Lung (tissue), 12 donors: ENCODE results near the gene PYGO2. TPM values are rescaled to one million over a fixed set of nuclear protein-coding genes. Genes with fewer than 3 reads are reported as not detected.

Experiments
- ATAC-seq: fragments of 200-7000 bp; cut with Tn5 transposase; one replicate; pipeline ENCODE4 v1.9.1; 2020; ENCODE audit warnings: moderate number of reproducible peaks; ENCODE audit not compliant: insufficient read depth, low FRiP score
- DNase-seq, 3 donors: peaks; one replicate each; pipeline ENCODE4 v3.0.0-alpha.2; 2013 to 2017
- H3K27ac ChIP-seq, 2 donors: one replicate each; pipeline ENCODE4 v1.5.1; 2013; ENCODE audit warnings: mild to moderate bottlenecking in 2 of 2, moderate library complexity in 2 of 2, control low read depth in 1 of 2, inconsistent platforms in 1 of 2, low read depth in 1 of 2, low read length in 1 of 2
- H3K27me3 ChIP-seq, 3 donors: one replicate each; pipeline ENCODE4 v1.5.1; 2013; ENCODE audit warnings: low read length in 2 of 3; ENCODE audit not compliant: control insufficient read depth in 3 of 3, insufficient read depth in 3 of 3
- H3K36me3 ChIP-seq, 4 donors: one replicate each; pipeline ENCODE4 v1.5.1; 2013; ENCODE audit warnings: low read length in 4 of 4, mild to moderate bottlenecking in 1 of 4, moderate library complexity in 1 of 4; ENCODE audit not compliant: control insufficient read depth in 4 of 4, insufficient read depth in 4 of 4
- H3K4me1 ChIP-seq, 5 donors: one replicate each; pipeline ENCODE4 v1.5.1; 2013; ENCODE audit warnings: low read length in 5 of 5, mild to moderate bottlenecking in 2 of 5, moderate library complexity in 1 of 5; ENCODE audit not compliant: control insufficient read depth in 5 of 5, insufficient read depth in 5 of 5
- H3K4me3 ChIP-seq: one replicate; pipeline ENCODE4 v1.5.1; 2013; ENCODE audit warnings: mild to moderate bottlenecking, control low read depth, moderate library complexity
- H3K9ac ChIP-seq, 2 donors: one replicate each; pipeline ENCODE4 v1.5.1; 2013; ENCODE audit warnings: low read length in 2 of 2, control low read depth in 1 of 2; ENCODE audit not compliant: insufficient read depth in 1 of 2
- H3K9me3 ChIP-seq, 4 donors: one replicate each; pipeline ENCODE4 v1.5.1; 2013; ENCODE audit warnings: low read length in 3 of 4, mild to moderate bottlenecking in 1 of 4, moderate library complexity in 1 of 4; ENCODE audit not compliant: control insufficient read depth in 4 of 4, insufficient read depth in 3 of 4
- CTCF ChIP-seq: IDR thresholded peaks from 2 replicates; pipeline ENCODE4 v1.5.1; 2012; ENCODE audit warnings: mild to moderate bottlenecking; ENCODE audit errors: control extremely low read depth, extremely low read depth
- WGBS, 2 donors: extraction: QIAGEN DNeasy Blood & Tissue Kit; methylation state at CpG; one replicate each; pipeline ENCODE4 v1.1.7; 2013; 5-methylcytosine and 5-hydroxymethylcytosine counted together
- polyA plus RNA-seq, 2 donors: library from polyadenylated mRNA; stranded (reverse); fragments of 200-250 nt; gene quantifications; one replicate each; pipeline ENCODE4 v1.2.1, GENCODE V29; 2013
- total RNA-seq, 2 donors: library from RNA; depleted of rRNA in 1 of 2; stranded (reverse); fragments of >200 nt in 1 of 2; gene quantifications; one replicate each; pipeline ENCODE4 v1.2.1, GENCODE V29; 2014 to 2021
- donor health status: control.
- donor health status: control.
- donor health status: Bipolar disorder and iron deficiency.
- donor health status: healthy.
- donor health status: DM: yes; HTN: yes; CAD: no.

Gene PYGO2
- total and polyA plus RNA-seq, 4 donors: 14.6 to 25.2 (median 20.0) TPM

- Histone ChIP-seq H3K4me3 (no peak overlapping the region), H3K27me3 (no peaks in the 10 kb centered on the region), H3K27ac (peak overlapping the region; percentile 52 to 63), H3K9me3 (no peaks in the 10 kb centered on the region), H3K36me3 (no peaks in the 10 kb centered on the region), H3K4me1 (peaks cover 6 to 56% (median 27%) of the 10 kb centered on the region in 5 donors), H3K9ac (no peak overlapping the region)
- no peak for TF ChIP-seq CTCF
- WGBS, 2 donors: 44 to 57% methylated on average over 4 to 6 of the region's 6 CpGs
- ATAC-seq: no peak
- DNase-seq: no peak
Observed at GRCh38 chr1:155007251-155007828, 45.8 kb upstream of the PYGO2 start.

- no peaks in the 10 kb centered on the region for H3K27me3 ChIP-seq
- 15 to 17% methylated on average over 2 of the region's 2 CpGs for WGBS, 2 donors
- peak overlapping the region; percentile 63 to 68 for H3K27ac ChIP-seq
- H3K9me3 ChIP-seq: no peaks in the 10 kb centered on the region
- peaks cover 6 to 49% (median 21%) of the 10 kb centered on the region in 5 donors for H3K4me1 ChIP-seq
- no peaks in the 10 kb centered on the region for H3K36me3 ChIP-seq
- no peak overlapping the region for H3K9ac ChIP-seq
- DNase-seq (peak in 2 of 3 donors; percentile 49 to 66), ATAC-seq (no peak)
- TF ChIP-seq CTCF: no peak
- no peak overlapping the region for H3K4me3 ChIP-seq
Observed at GRCh38 chr1:155006601-155007101, 45.1 kb upstream of the PYGO2 start.

GRCh38 chr1:155005076-155006011 lies 43.8 kb upstream of the PYGO2 start:
- Histone ChIP-seq H3K4me3 (no peak overlapping the region), H3K9ac (no peak overlapping the region), H3K9me3 (no peaks in the 10 kb centered on the region), H3K27ac (peak overlapping the region; percentile 89 to 97), H3K4me1 (peaks cover 6 to 38% (median 21%) of the 10 kb centered on the region in 5 donors), H3K27me3 (no peaks in the 10 kb centered on the region), H3K36me3 (no peaks in the 10 kb centered on the region)
- ATAC-seq (no peak), DNase-seq (peak in 1 of 3 donors; percentile 48)
- TF ChIP-seq CTCF: no peak
- 27 to 31% methylated on average over 17 of the region's 17 CpGs for WGBS, 2 donors
